Right atrium auricular region (tissue), 2 donors: ENCODE results near the gene LDB2. TPM values are rescaled to one million over a fixed set of nuclear protein-coding genes. Genes with fewer than 3 reads are reported as not detected.

Experiments
- DNase-seq: peaks from one replicate; pipeline ENCODE4 v3.0.0-alpha.2; 2019; ENCODE audit warnings: low spot score
- H3K27ac ChIP-seq, 2 donors: fragments of 200-600 bp; sonication (generic); 1 replicate in 1 of 2; 2 replicates in 1 of 2; pipeline ENCODE4 v1.5.1; 2016 to 2019
- H3K27me3 ChIP-seq, 2 donors: fragments of 200-600 bp; sonication (generic); one replicate each; pipeline versions ENCODE4 v1.5.1 to v1.6.0; 2017 to 2019
- H3K36me3 ChIP-seq: fragments of 200-600 bp; sonication (generic); one replicate; pipeline ENCODE4 v1.5.1; 2016
- H3K4me1 ChIP-seq, 2 donors: fragments of 200-600 bp; sonication (generic); one replicate each; pipeline versions ENCODE4 v1.5.1 to v1.6.0; 2017 to 2019
- H3K4me3 ChIP-seq, 2 donors: fragments of 200-600 bp; sonication (generic); 1 replicate in 1 of 2; 2 replicates in 1 of 2; pipeline ENCODE4 v1.5.1; 2017 to 2019; ENCODE audit warnings: mild to moderate bottlenecking in 1 of 2, moderate library complexity in 1 of 2
- H3K9me3 ChIP-seq, 2 donors: fragments of 200-600 bp; sonication (generic); one replicate each; pipeline ENCODE4 v1.5.1; 2019
- total RNA-seq, 2 donors: library from RNA; depleted of rRNA; stranded (reverse); fragments of >200 nt; gene quantifications; one replicate each; pipeline ENCODE4 v1.1.0, GENCODE V29; 2016
- TF ChIP-seq, protein P1 (sequence below), 2 donors: fragments of 200-600 bp; sonication (generic); IDR thresholded peaks; one replicate each; pipeline ENCODE4 v1.5.1; 2019; ENCODE audit warnings: antibody characterized with exemption in 2 of 2

The LDB2 gene
- total RNA-seq, 2 donors from 2014 or later: 35.2 to 64.4 TPM

- TF ChIP-seq, protein P1, sequence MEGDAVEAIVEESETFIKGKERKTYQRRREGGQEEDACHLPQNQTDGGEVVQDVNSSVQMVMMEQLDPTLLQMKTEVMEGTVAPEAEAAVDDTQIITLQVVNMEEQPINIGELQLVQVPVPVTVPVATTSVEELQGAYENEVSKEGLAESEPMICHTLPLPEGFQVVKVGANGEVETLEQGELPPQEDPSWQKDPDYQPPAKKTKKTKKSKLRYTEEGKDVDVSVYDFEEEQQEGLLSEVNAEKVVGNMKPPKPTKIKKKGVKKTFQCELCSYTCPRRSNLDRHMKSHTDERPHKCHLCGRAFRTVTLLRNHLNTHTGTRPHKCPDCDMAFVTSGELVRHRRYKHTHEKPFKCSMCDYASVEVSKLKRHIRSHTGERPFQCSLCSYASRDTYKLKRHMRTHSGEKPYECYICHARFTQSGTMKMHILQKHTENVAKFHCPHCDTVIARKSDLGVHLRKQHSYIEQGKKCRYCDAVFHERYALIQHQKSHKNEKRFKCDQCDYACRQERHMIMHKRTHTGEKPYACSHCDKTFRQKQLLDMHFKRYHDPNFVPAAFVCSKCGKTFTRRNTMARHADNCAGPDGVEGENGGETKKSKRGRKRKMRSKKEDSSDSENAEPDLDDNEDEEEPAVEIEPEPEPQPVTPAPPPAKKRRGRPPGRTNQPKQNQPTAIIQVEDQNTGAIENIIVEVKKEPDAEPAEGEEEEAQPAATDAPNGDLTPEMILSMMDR (IDR thresholded peaks at IDR 0.05): no peak
- no peaks in the 10 kb centered on the region for H3K4me1 ChIP-seq
Observed at GRCh38 chr4:16883806-16884205, 14.6 kb downstream of the LDB2 start.

GRCh38 chr4:16881151-16881884 lies 17.1 kb downstream of the LDB2 start:
- H3K9me3 ChIP-seq: no peaks in the 10 kb centered on the region
- H3K36me3 ChIP-seq: peaks cover 7% of the 10 kb centered on the region
- H3K27ac ChIP-seq: no peak overlapping the region
- H3K4me3 ChIP-seq: no peak overlapping the region
- DNase-seq: no peak
- no peaks in the 10 kb centered on the region for H3K27me3 ChIP-seq
- TF ChIP-seq, protein P1 (IDR thresholded peaks at IDR 0.05): no peak
- H3K4me1 ChIP-seq: no peaks in the 10 kb centered on the region

More at GRCh38 chr4:16883806-16884205, 14.6 kb downstream of the LDB2 start:
- Histone ChIP-seq H3K36me3 (peaks cover 12% of the 10 kb centered on the region), H3K9me3 (no peaks in the 10 kb centered on the region), H3K27ac (no peak overlapping the region), H3K4me3 (no peak overlapping the region), H3K27me3 (no peaks in the 10 kb centered on the region)
- DNase-seq: no peak

- H3K4me1 ChIP-seq: no peaks in the 10 kb centered on the region
- H3K36me3 ChIP-seq: no peaks in the 10 kb centered on the region
- no peak overlapping the region for H3K27ac ChIP-seq
- no peak for DNase-seq
- H3K4me3 ChIP-seq: no peak overlapping the region
- H3K27me3 ChIP-seq: no peaks in the 10 kb centered on the region
- no peaks in the 10 kb centered on the region for H3K9me3 ChIP-seq
- TF ChIP-seq, protein P1 (IDR thresholded peaks at IDR 0.05): no peak
Observed at GRCh38 chr4:16875487-16875886, 23.0 kb downstream of the LDB2 start.

DNA sequence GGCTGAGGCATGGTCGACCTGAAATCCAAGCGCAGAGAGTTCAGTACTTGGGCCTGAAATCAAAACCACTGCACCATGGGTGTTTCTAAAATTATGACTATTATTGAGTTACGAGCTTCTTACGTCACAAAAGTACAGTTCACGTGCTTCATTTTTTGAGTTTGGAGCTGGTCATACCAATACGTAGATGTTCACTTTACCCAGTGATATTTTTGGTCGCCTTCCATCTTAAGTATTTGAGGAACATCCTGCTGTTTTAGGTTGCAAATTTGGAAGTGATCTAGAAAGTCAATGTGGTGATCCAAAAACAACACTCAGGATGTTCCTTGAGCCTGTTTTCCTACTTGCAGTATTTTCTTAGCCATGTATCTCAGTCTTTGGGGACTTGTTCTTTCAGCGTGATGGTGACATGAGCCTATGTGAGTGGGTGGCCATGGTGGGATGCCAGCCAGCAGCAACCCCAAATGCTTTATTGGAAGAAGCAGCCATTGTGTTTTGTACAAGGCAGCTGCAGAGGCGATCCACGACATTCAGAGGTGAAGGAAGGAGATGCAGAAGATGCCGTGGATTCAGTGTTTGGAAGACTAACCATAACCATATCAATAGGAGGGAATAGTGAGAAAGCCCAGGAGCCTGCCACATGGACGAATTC lies 28.7 kb downstream of the LDB2 start:
- no peak for DNase-seq

GRCh38 chr4:16868674-16869073 lies 29.8 kb downstream of the LDB2 start:
- H3K36me3 ChIP-seq: no peaks in the 10 kb centered on the region
- H3K27ac ChIP-seq: no peak overlapping the region
- no peaks in the 10 kb centered on the region for H3K9me3 ChIP-seq
- no peak for DNase-seq
- H3K27me3 ChIP-seq: no peaks in the 10 kb centered on the region
- H3K4me1 ChIP-seq: peaks cover 0 to 3% of the 10 kb centered on the region in 2 donors
- H3K4me3 ChIP-seq: no peak overlapping the region
- TF ChIP-seq, protein P1 (IDR thresholded peaks at IDR 0.05): no peak

More for the DNA sequence above, 28.7 kb downstream of the LDB2 start:
- Histone ChIP-seq H3K9me3 (no peaks in the 10 kb centered on the region), H3K4me1 (peaks cover 0 to 3% of the 10 kb centered on the region in 2 donors), H3K27me3 (no peaks in the 10 kb centered on the region), H3K27ac (no peak overlapping the region), H3K4me3 (no peak overlapping the region), H3K36me3 (no peaks in the 10 kb centered on the region)
- TF ChIP-seq, protein P1 (IDR thresholded peaks at IDR 0.05): no peak
